Lung microvascular endothelial cell (primary cell): ENCODE results near the gene KCNG1. TPM values are rescaled to one million over a fixed set of nuclear protein-coding genes. Genes with fewer than 3 reads are reported as not detected.
"Not testable (repeated sequence)": the region's sequence is repeated elsewhere in the genome, so short reads cannot be mapped to it uniquely, and the experiment has no call there.

Experiments
- DNase-seq, 2 donors: peaks; one replicate each; pipeline versions ENCODE4 v3.0.0 to v3.0.0-alpha.2; 2010; ENCODE audit warnings: low read depth in 2 of 2
- total RNA-seq: library from RNA; depleted of rRNA; stranded (reverse); fragments of >200 nt; gene quantifications from 2 replicates; pipeline ENCODE4 v1.2.1, GENCODE V29; 2014

KCNG1 gene, protein sequence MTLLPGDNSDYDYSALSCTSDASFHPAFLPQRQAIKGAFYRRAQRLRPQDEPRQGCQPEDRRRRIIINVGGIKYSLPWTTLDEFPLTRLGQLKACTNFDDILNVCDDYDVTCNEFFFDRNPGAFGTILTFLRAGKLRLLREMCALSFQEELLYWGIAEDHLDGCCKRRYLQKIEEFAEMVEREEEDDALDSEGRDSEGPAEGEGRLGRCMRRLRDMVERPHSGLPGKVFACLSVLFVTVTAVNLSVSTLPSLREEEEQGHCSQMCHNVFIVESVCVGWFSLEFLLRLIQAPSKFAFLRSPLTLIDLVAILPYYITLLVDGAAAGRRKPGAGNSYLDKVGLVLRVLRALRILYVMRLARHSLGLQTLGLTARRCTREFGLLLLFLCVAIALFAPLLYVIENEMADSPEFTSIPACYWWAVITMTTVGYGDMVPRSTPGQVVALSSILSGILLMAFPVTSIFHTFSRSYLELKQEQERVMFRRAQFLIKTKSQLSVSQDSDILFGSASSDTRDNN
- 2.2 and 2.4 TPM in 2 replicates for total RNA-seq

DNA sequence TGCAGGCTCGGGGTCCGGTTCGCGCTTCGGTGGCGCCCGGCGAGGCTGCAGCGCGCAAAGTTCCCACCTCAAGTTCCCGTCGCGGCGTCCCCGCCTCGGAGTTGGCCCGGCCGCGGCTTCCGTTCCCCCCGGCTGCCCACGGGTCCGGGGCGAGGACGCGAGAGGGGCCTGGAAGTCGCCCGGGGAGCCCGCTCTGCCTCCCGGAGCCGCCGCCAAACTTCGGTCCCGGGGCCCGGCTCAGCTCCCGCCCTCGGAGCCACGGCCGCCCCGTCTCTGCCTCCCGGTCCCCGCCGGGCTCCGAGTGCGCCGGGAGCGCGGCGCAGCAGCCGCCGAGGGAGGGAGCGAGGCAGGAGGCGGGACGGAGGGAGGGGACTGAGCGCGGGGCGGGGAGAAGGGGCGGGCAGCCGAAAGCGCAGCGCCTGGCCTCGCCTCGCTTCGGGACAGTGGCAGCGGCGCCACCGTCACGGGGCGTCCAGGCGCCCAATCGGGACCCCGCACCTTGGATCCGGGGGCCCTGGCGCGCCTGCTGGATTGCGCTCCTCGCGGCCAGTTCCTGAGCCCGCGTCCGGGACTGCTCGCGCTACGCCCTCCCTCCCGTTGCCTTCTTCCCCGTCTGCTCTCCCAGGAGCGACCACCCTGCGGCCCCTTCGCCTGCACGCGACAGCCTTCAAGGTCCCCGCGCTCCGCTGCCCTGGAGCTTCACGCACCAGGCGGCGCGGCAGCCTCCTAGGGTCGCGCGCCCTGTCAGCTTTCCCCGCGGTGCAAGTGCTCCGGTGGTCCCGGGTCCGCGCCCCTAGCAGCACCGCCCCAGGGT lies at the start of gene KCNG1:
TSS of gene KCNG1 (minus strand) at position 305 of the 814 bp plus-strand sequence. CDS start 12,769 bp downstream, outside the sequence.
- DNase-seq = peak; percentile 62 to 81

DNA sequence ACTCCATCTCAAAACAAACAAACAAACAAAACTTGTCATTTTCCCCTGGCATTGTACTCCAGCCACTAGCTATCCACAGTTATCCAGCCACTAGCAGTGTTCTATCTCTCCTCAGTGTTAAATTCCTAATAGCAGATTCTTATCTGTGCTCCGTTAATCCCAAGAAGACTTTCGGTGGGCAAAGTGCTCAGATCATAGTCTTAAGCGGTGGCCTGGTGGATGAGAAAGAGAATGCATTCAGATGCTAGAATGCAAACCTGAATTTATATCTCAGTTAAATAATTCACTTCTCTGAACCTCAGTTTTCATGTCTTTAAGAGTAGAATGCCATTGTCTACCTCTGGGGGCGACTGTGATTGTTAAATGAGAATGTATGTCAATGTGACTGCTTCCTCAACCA lies 47.7 kb upstream of the KCNG1 start:
- no peak for DNase-seq

GRCh38 chr20:51067792-51068191 lies 44.9 kb upstream of the KCNG1 start:
- DNase-seq = peak in 1 of 2 donors; percentile 4

DNA sequence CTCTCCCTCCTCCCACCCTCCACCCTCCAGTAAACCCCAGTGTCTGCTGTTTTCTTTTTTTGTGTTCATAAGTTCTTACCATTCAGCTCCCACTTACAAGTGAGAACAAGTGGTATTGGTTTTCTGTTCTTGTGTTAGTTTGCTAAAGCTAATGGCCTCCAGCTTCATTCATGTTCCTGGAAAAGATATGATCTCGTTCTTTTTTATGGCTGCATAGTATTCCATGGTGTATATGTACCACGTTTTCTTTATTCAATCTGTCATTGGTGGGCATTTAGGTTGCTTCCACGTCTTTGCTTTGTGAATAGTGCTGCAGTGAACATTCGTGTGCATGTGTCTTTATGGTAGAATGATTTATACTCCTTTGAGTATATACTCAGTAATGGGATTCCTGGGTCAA lies 42.7 kb upstream of the KCNG1 start:
- no peak for DNase-seq

DNA sequence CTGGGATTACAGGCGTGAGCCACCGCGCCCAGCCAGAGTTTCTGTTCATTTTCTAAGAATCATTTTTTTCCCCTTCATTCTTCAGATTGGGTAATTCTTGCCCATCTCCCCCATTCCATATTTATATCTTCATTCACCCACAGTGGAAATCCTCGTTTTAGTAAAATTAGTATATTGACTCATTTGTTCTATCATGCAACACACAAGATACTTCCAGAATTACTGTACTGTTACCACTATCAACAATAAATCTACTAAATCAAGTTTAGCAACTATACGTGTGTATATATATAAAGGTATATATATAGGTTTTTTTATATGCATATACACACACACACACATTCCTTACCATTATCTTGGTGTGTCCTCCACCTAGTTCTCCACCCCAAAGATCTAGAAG lies 41.2 kb upstream of the KCNG1 start:
- no peak for DNase-seq

- DNase-seq = no peak
Observed at GRCh38 chr20:51062065-51062464, 39.2 kb upstream of the KCNG1 start.

DNA sequence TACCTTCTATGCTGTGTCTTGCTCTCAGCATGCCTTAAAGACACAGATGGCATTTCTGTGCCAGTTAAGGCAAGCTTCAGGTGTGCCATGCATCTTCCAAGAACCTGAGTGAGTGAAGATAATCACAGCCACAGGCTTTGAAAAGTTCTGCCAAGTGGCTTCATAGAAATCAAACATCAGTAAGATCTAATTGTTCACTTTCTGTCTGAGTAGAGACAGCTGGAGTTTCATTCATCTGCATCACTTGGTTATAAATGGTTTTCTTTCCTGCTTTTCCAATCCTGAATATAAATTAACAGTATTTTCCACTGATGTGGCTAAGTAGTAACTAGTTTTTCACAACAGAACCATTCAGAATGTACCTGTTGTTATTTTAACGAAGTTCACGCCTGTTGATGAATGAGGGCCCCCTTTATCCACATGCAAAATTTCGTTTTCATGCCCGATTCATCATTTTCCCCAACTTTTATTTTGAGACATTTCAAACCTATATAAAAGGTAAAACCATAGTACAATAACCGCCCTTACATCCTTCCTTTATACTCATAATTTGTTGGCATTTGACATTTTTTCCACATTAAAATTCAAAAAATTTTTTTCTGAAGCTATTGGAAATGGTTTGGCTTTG lies 38.6 kb upstream of the KCNG1 start:
- DNase-seq = no peak

DNA sequence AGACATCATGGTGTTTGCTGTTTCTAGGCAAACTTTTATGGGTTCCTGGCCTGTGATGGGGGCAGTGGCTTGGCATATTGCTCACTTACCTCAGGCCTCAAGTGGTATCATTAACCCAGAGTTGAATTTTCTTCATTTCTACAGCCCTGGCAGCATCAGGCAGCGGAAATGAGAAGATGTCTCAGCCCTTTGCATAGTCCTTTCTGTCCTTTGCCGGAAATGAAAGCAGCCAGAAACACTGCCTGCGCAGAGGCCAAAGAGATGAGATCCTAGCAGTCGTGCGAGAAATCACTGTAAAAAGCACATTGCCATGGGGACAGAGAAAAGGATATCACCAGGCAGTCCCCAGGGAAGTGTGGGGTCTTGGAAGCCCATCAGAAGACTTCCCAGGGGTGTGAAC lies 37.4 kb upstream of the KCNG1 start:
- peak in 1 of 2 donors; percentile 2 for DNase-seq

DNA sequence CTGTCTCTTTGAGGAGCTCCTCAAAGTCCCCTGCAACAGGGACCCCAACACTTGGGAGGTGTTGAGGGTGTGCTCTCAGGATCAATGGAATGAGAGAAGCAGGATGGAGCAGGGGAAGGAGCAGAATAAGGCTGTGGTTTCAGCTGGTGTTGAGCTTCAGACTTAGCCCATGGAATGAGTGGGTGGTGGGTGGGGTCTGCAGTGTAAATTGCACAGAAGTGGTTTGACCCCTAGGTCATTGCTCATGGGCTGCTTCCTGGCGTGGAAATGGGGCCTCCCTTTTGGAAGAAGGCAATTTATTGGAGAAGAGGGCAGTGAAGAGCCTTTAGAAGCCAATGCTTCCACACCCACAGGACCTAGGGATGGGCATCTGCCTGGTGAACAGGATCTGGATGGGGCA lies 37.0 kb upstream of the KCNG1 start:
- DNase-seq = no peak

DNA sequence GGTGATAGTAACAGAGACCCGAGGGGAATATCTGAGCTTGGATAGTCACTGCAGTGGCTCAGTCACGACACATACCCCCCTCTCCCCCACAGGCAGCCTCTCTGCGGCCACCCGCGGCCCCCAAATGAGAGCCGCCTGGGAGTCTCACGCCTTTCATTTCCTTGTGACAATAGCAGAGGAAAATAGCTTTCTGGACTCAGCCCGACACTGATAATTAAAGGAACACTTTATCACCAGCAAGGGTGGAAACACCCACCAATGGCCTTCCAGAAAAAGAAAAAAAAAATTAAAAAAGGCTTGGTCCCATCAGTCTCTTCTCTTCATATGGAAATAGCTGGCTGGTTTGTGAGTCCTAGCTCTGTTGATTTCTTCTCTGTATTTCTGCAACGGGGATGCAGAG lies 35.1 kb upstream of the KCNG1 start:
- no peak for DNase-seq

- DNase-seq = no peak
Observed at GRCh38 chr20:51054233-51054632, 31.3 kb upstream of the KCNG1 start.

- no peak for DNase-seq
Observed at GRCh38 chr20:51050531-51051075, 27.7 kb upstream of the KCNG1 start.

DNA sequence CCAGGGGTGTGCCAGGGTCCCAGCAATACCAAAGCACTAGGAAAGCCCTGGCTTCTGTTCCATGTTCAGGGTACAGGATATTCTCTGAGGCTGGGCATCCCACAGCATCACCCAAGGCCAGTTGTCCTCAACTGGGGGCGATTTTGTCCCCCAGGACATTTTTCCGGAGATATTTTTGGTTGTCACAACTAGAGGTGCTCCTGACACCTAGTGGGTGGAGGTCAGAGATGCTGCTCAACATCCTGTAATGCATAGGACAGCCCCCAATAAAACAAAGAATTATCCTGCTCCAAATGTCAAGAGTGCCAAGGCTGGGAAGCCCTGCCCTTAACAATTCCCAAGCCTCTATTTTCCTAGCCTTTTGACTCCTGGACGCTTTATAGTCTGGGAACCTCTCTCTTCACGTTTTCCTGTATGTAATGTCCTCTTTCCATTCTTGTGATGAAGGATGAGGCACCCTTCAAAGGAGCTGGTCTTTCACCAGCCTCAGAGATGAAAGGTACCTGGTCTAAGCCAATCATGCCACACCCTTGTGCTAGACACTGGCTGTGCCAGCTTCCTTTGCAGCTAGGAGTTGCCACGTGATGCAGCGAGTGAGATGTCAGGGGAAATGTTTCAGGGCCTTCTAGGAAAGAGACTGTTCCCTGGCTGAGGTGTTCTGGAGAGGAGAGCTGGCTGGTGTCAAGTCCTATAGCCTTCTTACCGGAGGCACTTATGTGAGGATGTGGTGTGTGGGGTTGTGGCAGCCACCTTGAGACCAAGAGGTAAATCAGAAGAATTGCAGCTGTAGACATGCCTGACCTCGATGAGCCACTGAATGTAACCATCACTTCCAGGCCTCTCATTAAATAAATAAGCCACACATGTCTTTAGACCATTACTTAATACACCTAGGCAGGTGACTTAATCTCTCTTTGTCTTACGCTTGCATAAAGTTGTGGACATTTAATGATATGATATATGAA lies 23.4 kb upstream of the KCNG1 start:
- DNase-seq = no peak

- not testable (repeated sequence) for DNase-seq
Observed at GRCh38 chr20:51045492-51045891, 22.6 kb upstream of the KCNG1 start.

GRCh38 chr20:51044796-51045195 lies 21.9 kb upstream of the KCNG1 start:
- DNase-seq = no peak

DNA sequence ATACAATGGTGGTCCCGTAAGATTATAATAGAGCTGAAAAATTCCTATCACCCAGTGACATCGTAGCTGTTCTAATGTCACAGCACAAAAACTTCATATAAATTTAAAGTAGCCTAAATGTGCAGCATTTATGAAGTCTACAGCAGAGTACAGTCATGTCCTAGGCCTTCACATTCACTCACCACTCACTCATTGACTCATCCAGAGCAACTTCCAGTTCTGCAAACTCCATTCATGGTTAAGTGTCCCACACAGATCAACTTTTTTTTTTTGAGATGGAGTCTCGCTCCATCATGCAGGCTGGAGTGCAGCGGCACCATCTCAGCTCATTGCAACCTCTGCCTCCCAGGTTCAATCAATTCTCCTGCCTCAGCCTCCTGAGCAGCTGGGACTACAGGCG lies 20.9 kb upstream of the KCNG1 start:
- DNase-seq = no peak

- no peak for DNase-seq
Observed at GRCh38 chr20:51042657-51043247, 19.8 kb upstream of the KCNG1 start.

DNA sequence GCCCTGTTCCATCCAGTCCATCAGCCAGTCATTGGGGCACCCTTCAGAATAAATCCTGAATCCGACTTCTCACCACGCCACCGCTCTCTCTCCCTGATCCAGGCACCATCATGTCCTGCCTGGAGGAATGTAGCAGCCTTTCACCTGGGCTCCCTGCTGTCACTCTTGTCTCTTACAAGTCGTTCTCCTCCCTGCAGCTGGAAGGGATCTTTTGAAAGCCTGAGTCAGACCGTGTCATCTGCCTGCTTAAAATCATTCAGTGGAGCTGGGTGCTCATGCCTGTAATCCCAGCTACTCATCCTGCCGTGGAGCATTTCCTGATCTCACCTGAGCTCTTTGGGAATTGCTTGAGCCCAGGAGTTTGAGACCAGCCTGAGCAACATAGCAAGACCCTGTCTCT lies 19.2 kb upstream of the KCNG1 start:
- DNase-seq = no peak

GRCh38 chr20:51037532-51038115 lies 14.7 kb upstream of the KCNG1 start:
- no peak for DNase-seq
